Measurements from ENCODE around the gene CDC45.
A peak's percentile ranks its signal among the peaks of the same experiment; 100 is the strongest.
"Not testable (repeated sequence)": the region's sequence is repeated elsewhere in the genome, so short reads cannot be mapped to it uniquely, and the experiment has no call there.

CDC45 gene

DNA sequence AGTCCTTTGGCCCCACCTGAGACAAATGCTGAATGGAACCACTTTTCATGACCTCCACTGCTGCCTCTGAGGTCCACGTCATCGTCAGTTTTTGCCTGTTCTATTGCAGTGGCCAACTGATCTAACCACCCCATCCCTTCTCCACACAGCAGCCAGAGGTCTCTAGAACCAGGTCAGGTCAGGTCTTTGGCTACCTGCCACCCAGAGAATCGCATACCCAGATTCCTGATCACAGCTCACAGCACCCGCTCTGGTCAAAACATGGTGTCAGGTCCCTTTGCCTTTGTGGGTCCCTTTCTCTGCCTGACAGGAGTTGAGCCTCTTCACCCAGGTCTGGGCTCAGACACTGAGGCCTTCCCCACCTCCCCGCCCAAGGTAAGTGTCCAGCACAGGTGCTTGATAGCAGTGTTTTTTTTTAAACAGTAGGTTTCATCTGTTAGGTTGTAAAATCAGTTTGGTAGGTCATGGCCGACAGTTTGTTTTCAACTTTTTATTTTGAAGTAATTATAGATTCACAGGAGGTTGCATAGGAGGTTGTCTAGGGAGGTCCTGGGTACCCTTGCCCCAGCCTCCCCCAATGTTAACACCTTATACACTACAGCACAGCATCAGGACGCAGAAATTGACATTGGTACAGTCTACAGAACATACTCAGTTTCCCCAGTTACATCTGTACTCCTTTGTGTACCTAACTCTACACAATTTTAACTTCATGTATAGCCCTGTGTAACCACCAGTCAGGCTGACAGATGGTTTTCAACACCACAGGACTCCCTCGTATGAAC lies 39.1 kb upstream of the CDC45 start:
- H3K27ac Mint-ChIP-seq = no peak overlapping the region
- TF ChIP-seq, protein P1, sequence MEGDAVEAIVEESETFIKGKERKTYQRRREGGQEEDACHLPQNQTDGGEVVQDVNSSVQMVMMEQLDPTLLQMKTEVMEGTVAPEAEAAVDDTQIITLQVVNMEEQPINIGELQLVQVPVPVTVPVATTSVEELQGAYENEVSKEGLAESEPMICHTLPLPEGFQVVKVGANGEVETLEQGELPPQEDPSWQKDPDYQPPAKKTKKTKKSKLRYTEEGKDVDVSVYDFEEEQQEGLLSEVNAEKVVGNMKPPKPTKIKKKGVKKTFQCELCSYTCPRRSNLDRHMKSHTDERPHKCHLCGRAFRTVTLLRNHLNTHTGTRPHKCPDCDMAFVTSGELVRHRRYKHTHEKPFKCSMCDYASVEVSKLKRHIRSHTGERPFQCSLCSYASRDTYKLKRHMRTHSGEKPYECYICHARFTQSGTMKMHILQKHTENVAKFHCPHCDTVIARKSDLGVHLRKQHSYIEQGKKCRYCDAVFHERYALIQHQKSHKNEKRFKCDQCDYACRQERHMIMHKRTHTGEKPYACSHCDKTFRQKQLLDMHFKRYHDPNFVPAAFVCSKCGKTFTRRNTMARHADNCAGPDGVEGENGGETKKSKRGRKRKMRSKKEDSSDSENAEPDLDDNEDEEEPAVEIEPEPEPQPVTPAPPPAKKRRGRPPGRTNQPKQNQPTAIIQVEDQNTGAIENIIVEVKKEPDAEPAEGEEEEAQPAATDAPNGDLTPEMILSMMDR (IDR thresholded peaks at IDR 0.05; ENCODE audit: unreplicated experiment in 3 of 3) = no peak
- H3K4me3 Mint-ChIP-seq = no peak overlapping the region
- peaks cover 10% of the 10 kb centered on the region for H3K4me1 Mint-ChIP-seq
- peaks cover 31% of the 10 kb centered on the region for H3K36me3 Mint-ChIP-seq (ENCODE audit: low read depth)
- H3K9me3 Mint-ChIP-seq = no peaks in the 10 kb centered on the region
- no peaks in the 10 kb centered on the region for H3K27me3 Mint-ChIP-seq (ENCODE audit: low read depth)

GRCh38 chr22:19442166-19442565 lies 37.6 kb upstream of the CDC45 start:
- H3K27ac Mint-ChIP-seq = peak overlapping the region in 1 of 3 experiments; percentile 21
- H3K36me3 Mint-ChIP-seq (ENCODE audit: low read depth) = peaks cover 34% of the 10 kb centered on the region
- H3K4me1 Mint-ChIP-seq = peaks cover 21% of the 10 kb centered on the region
- H3K9me3 Mint-ChIP-seq = no peaks in the 10 kb centered on the region
- TF ChIP-seq, protein P1 (IDR thresholded peaks at IDR 0.05; ENCODE audit: unreplicated experiment in 3 of 3) = no peak
- H3K27me3 Mint-ChIP-seq (ENCODE audit: low read depth) = no peaks in the 10 kb centered on the region
- no peak overlapping the region for H3K4me3 Mint-ChIP-seq

DNA sequence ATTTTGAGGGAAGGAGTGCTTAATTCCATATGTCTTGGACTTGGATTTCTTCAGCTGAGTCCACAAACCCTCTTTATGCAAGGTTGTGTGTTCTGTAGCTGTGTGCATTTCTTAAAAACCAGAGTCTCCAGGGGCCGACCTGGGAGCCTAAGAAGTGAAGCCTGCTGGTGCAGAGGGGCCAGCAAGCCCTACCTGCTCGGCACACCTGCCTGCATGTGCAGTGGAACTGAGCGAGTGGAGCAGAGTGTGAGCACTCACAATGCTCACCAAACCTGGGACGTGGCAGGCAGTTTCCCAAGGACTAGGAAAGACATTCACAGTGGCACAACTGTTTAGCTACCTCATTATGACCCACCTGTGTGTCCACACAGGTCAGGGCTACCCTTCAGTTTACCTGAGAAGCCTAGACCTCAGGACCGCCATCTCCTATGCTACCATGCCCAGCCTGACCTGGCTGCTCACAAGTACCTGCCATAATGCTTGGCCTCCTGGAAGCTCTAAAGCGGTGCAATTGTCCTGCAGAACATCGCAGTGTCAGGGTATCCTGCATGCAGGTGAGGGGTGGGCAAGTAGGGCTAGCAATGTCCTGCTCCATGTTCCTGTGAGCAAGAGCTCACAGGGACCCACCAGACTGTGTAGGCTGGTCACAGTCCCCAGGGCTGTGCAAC lies 36.0 kb upstream of the CDC45 start:
- TF ChIP-seq, protein P1 (IDR thresholded peaks at IDR 0.05; ENCODE audit: unreplicated experiment in 3 of 3) = no peak
- Mint-ChIP-seq H3K27me3 (ENCODE audit: low read depth) (no peaks in the 10 kb centered on the region), H3K9me3 (no peaks in the 10 kb centered on the region), H3K27ac (no peak overlapping the region), H3K36me3 (ENCODE audit: low read depth) (peaks cover 28% of the 10 kb centered on the region), H3K4me1 (peaks cover 21% of the 10 kb centered on the region), H3K4me3 (peak overlapping the region in 1 of 3 experiments; percentile 41)

DNA sequence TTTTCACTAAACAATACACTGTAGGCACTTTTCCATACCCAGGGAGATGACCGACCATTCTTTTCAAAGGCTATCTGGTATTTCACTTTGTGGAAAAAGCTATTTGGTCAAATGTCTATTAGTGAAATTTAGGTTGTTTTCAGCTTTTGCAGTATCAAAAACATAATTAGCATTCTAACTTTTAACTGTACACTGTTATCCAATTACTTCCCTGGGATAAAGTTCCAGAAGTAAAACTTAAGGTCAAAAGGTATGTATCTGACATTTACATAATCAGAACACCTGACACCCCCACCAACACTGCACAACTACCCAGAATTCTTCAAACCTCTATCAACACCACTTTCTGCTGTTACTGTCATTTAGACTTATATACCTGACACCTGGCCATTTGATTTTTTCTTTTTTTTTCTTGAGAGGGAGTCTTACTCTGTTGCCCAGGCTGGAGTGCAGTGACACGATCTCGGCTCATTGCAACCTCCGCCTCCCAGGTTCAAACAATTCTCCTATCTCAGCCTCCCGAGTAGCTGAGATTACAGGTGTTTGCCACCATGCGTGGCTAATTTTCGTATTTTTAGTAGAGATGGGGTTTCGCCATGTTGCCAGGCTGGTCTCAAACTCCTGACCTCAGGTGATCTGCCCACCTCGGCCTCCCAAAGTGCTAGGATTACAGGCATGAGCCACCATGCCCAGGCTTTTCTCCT lies 34.3 kb upstream of the CDC45 start:
- peaks cover 28% of the 10 kb centered on the region for H3K36me3 Mint-ChIP-seq (ENCODE audit: low read depth)
- peaks cover 21% of the 10 kb centered on the region for H3K4me1 Mint-ChIP-seq
- peak overlapping the region; percentile 62 to 79 (median 77) for H3K4me3 Mint-ChIP-seq
- not testable (repeated sequence) for H3K9me3 Mint-ChIP-seq; H3K27me3 Mint-ChIP-seq (ENCODE audit: low read depth); H3K27ac Mint-ChIP-seq

DNA sequence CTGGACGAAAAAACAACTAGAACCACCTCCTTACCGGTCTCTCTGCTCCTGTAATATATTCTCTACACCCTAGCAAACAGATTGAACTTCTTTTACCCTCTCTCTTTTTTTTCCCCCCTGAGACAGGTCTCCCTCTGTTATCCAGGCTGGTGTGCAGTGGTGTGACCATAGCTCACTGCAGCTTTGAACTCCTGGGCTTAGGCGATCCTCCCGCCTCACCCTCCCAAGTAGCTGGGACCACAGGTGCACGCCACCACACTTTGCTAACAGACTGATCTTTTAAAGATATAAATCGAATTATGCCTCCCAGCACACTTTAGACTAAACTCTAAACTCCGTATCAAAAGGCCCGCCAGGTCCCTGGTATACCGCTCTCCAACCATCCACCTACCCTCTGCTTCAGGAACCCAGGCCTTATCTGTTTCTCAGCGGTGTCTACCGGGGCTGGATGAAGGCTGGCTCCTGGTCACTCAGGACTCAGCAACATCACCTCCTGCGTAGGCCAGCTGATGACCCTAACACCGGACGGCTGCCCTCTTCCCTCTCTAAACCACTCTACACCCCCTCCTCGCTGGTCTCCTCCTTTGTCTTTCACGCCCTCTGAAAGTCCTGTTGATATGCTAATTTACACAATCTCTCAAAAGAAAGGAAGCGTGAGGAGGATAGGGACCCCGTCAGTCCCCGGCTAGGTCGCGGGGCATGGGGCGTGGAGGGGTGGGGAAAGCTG lies 33.0 kb upstream of the CDC45 start:
- Mint-ChIP-seq H3K4me1 (peaks cover 21% of the 10 kb centered on the region), H3K9me3 (no peaks in the 10 kb centered on the region), H3K27ac (peak overlapping the region; percentile 11 to 92 (median 72)), H3K27me3 (ENCODE audit: low read depth) (no peaks in the 10 kb centered on the region), H3K36me3 (ENCODE audit: low read depth) (peaks cover 25% of the 10 kb centered on the region), H3K4me3 (peak overlapping the region; percentile 83 to 95 (median 88))
- TF ChIP-seq, protein P1 (IDR thresholded peaks at IDR 0.05; ENCODE audit: unreplicated experiment in 3 of 3) = no peak

Measured in nephron (organoid).